GM18868 (cell line): ENCODE results near the gene HIF3A.
"Not testable (repeated sequence)": the region's sequence is repeated elsewhere in the genome, so short reads cannot be mapped to it uniquely, and the experiment has no call there.

Source experiments
- ATAC-seq: cut with Tn5 transposase; IDR thresholded peaks from one replicate; pipeline ENCODE4 v1.9.1; 2021; ENCODE audit warnings: mild to moderate bottlenecking, moderate library complexity; ENCODE audit not compliant: unreplicated experiment

HIF3A gene

DNA sequence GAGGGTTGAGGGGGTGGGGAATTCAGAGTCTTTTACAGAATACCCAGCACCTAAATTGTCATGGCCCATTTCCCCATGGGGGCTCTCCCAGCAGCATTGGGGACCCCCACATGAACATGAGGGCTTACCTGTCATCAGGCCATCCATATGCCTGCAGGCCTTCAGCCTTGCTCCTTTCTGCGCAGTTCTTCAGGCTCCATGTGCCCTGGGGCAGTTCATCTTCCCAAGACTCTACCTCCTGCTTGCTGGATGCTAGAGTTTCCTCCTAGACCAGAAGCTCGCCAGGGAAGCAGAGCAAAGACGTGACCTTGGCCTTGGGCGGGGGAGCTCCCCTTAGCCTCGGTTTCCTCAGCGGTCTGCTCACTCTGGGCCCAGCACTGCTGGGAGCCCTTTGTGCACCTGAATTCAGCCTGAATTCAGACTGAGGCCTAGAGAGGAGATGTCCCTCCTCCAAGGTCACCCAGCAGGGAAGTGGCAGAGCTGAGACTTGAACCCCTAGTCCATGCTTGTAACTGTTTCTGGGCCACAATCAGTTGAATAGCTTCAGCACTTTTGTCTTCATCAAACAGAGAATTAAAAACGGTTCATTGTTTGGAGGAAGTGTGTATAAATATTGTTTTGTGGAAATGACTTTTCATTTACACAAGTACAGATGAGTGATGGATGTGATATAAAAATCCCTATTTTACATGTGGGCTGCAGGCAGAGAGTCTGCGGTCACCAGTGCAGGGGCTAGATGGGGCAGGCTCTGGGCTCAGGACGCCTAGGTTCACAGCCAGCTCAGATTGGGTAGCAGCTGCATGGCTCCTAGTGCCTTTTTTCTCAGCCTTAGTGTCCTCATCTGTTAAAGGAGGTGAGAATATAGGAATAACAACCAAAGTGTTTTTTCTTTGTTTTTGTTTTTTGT, 59.6 kb downstream of the HIF3A start:
- no peak for ATAC-seq

DNA sequence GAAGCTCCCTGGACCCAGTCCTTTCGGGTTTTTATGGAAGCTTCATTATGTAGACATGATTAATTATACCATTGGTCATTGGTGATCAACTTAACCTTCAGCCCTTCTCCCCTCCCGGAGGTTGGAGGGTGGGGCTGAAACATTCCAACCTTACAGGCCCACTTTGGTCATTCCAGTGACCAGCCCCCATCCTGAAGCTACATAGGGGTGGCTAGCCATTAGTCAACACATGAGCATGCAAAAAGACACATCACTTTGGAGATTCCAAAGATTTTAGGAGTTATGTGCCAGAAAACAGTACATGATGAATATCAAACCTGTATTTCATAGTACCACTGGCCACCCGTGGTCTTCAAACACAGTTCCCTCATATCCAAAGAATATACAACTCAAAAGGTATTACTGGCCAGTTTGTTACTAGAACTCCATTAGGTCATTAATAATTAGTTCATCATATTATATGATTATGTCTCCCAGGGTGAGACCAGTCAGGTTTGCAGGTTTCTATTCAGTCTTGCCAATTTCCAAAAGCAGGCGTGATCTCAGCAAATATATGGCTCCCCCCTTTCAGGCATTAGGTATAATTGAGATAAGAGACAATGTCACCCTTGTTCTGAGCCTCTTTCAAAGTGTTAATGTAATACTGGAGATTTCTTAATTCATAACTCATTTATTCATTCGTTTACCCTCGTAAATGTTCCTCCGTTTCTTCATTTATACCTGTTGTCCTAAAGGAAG, 61.2 kb downstream of the HIF3A start:
- ATAC-seq, result no peak

DNA sequence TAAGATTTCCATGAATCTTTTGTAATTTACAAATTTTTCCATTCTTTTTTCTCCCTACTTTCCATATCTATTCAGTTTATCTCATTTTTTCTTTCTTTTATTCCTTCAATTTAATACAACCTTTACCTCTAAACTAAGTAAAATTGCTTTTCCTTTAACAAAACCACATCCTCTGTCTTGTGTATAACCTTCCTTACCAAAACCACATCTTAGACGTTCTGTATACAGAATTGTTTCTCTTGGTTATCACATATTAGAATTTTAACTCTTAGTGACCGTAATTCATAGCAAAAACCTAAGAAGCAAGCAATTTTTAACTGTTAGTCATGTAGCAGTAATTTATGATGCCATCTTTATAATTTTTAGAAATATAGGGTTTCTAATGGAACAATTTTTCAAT, 65.1 kb downstream of the HIF3A start:
- ATAC-seq, result no peak

DNA sequence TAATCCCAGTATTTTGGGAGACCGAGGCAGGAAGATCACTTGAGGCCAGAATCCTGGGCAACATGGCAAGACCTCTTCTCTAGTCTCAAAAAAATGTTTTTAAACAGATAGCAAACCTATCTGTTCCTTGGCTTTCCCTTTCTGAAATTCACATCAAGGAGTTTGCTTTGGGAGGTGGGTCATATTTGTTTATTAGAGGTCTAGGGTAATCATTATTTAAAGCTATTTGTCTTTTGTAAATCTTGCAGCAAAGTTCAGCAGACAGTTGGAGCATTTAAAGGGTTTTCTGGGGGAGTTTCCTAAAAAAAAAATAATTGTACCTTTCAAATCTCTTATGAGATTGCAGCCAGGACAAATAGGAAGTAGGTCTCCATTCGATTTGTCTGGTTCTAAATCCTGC, 67.5 kb downstream of the HIF3A start:
- ATAC-seq, result no peak

DNA sequence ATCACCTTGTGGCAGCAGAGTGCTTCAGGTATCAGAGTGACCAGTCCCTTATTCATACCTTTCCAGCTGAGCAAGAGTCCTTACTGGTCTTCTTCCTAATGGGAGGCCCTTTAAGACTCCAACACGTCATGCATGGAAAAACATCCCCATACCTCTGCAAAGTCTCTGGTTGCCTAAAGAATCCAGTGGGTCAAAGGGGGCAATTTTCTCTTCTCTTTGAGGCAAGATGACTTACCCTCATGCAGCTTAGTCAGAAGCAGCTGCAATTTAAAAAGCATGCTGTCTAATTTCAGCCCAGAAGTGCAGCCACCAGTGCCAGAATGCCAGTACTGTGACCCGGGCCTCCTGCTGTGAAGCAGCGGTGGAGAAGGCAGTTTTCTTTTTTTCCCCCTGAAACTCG, 68.7 kb downstream of the HIF3A start:
- ATAC-seq, result no peak

DNA sequence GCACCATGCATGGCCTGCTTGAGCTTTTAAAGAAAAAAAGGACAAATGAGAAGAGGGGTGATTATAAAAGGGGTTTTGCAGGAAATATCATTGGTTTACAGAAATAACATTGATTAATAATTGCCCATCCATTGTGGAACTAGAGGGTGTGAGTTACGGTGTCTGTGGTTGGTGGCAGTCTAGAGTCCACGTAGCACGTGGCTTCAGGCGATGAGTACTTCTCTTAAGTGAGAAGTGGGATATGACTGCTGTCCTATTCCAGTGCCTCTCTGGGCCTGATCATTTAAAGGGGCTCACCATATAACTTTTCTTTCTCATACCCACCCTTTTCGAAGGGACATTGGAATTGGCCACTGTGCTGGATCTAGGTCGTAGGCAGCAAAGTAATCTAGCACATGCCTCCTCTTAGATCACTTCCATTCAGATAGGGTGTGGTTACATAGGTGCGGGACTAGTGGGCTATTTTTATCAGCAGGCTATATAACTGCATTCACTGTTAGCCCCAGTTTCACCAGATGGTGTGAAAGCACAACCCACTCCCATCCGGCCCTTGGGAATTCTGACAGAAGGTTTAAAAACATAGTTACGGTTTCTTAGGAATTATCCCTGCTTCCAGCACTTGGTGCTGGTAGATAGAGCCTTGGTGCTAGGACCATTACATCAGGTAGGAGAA, 69.9 kb downstream of the HIF3A start:
- no peak for ATAC-seq

DNA sequence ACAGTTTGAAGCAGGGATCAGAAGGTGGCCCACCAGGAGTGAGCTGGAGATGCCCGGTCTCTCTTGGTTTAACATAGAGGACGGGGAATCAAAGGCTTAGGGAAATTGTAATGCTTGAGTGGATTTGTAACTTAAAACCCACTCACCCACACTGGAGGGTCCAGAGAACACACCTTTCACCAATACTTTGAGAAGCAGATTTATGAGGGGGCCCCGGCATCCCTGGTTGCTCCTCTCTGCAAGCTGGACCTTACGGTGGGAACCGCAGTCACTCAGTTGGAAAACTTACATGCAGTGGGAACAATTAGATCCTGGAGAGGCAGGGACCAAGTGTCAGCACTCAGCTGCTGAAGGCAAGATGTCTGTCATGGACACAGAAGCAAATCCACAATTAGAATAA, 70.6 kb downstream of the HIF3A start:
- ATAC-seq, result no peak

DNA sequence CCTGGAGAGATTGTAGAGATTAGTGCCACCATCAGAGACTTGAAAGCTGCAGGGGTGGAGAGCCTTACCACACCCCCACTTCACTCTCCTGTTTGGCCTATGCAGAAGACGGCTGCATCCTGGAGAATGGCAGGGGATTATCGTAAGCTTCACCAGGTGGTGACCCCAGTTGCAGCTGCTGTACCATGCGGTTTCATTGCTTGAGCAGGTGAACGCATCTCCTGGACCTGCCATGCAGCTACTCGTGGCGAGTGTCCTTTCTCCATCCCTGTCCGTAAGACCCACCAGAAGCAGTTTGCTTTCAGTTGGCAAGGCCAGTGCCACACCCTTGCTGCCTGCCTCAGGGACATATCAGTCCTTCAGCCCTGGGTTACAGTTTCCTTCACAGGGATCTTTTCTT, 71.3 kb downstream of the HIF3A start:
- ATAC-seq, result no peak

DNA sequence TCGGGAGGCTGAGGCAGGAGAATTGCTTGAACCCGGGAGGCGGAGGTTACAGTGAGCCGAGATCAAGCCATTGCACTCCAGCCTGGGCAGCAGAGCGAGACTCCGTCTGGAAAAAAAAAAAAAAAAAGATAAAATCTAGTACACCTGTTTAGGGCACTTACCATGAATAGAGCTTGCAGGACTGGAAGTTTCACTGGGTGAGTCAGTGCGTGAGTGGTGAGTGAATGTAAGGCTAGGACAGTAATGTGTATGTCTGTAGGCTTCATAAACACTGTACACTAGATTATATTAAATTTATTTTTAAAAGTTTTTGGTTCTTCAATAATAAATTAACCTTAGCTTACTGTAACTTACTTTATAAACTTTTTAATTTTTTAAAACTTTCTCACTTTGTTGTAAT, 73.0 kb downstream of the HIF3A start:
- ATAC-seq, result no peak

DNA sequence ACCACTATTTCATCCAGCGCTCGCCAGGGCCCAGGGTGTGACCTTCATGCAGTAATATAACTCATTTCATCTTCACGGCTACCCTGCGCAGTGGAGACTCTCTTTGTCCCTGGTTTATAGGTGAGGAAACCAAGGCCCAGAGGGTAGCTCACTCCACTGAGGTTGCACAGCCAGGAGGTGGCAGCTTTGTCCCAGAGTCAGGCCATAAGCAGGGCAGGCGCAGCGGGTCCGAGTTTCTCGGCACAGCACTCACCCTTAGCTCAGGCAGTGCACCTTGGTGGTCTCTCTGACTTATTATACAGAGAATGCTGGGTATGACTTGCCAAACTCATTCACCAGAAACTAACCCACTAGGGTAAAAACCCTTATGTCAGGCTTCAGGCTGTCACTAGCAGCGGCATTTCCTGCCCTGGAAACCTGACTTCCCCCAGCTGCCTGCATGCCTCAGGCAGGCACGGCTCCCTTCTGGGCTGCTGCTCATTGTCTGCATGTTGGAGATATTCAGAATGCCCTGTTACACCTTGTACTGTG, 74.6 kb downstream of the HIF3A start:
- ATAC-seq, result no peak

DNA sequence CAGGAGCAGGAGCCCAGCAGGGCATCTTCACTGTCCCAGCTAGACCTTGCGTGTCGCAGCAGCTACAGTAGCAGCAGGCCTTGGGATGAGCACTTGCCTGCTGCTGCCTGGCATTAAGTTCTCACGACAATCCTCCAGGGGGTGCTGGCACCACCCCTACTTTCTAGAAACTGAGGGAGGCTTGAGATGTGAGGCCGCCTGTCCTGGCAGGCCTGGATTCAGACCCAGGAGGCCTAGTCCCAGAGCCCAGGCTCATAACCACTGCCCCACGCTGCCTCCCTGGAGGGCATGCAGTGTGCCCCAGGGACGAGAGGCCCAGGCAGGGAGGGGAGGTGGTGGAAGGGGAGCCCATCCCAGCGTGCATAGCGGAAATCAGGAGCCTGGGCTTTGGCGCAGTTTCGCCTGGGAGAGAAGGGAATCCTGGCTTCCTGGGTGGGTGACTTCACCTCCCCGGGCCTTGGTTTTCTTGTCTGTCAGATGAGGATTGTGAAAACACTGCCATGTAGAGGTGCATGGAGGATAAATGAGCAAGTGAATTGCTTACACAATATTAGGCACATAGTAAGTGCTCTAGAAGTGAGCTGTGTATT, 76.2 kb downstream of the HIF3A start:
- no peak for ATAC-seq

DNA sequence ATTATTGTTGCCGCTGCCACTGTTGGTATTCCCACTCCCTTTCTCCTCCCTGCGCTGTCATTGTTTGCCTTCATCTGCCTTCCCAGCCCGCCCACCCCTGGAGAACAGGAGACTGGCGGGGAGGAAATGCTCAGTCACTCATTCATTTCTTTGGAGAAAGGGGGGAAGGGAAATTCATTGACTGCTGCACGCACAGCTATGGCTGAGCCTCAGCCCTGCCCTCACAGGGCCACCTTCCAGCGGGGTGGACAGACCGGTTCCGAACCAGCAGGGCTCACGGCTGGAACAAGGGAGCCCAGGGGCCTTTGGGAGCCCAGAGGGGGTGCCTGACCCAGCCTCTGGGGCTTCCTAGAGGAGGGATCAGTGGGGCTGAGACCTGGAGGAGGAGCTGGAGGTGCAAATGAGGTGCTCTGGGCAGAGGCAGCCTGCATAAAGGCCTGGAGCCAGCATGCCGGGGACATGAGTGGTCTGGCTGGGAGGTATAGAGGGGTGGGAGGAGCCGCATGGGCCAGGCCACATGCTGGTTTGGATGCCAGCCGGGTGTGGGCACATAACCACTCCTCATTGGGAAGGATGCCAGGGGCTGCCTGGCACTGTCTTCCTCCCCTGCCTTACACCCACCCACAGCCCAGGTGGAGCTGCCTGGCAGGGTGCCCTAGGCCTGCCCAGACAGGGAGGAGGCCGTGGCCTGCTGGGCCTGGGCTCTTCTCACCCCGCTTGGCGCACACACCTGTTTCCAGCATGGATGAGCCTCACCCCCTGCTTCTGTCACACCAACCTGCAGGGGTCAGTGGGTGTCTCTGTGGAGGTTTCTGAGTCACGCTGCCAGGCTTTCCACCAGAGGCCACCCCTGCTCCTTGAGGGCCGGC, 76.9 kb downstream of the HIF3A start:
- ATAC-seq, result no peak

DNA sequence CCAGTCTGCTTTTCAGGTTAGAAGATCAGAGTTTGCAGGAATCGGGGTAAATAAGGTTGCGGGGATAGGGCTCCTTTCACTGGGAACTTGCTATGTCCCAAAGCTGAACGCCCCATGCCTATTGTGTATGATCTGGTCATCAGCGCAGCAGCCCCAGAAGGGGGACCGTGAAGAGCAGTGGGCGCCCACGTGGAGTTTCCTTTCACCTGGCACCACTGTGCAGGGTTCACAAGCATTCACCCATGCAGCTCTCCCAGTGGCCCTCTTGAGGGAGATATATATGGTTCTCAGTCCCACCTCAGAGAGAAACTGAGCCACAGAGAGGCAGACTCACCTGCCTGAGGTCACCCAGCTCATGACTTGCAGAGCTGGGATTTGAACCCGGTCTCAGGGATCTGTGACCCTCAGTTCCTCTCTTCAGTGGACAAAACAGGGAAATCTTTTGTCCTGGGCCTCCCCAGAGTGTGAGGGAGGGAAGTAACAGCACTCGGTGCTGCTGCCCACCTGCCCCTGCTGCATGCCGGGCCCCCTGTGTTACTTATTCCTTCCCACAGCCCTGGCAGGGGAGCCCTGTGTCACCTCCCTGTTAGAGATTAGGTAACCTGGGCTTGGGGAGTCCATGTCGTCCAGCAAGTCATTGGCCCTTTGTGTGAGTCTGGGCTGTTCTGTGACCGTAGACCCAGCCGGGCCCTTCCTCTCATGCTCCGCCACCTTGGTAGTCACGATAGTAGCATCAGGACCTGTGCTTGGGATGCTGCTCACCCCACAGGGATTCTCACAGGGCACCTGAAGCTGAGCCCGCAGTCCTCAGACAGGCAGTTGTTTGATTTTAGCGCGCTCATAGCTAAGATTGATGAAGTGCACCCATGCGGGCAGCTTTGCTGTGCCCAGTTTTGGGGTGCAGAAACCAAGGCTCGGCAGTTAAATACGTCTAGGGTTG, 78.0 kb downstream of the HIF3A start:
- no peak for ATAC-seq

DNA sequence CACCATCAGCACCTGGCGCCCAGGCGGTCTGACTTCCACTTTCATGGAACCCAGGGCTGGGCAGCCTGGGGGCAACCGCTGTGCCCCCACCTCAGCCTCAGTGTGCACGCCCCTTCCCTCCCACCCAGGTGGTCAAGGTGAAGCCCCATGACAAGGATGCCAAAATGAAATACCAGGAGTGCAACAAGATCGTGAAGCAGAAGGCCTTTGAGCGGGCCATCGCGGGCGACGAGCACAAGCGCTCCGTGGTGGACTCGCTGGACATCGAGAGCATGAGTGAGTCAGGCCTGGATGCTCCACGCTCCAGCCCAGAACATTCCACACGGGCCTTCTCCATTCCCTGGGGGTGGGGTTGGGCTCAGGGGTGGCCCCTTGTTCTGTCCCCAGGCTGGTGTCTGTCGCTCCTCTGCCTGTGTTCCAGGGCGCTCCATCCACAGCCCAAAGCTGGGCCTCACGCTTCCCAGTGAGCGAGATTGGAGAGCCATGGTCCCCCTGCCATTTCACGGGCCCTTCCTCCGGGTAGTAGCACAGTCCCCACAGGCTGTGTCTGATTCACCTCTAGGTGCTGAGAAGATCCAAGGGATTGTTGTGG, 78.7 kb downstream of the HIF3A start:
- not testable (repeated sequence) for ATAC-seq

DNA sequence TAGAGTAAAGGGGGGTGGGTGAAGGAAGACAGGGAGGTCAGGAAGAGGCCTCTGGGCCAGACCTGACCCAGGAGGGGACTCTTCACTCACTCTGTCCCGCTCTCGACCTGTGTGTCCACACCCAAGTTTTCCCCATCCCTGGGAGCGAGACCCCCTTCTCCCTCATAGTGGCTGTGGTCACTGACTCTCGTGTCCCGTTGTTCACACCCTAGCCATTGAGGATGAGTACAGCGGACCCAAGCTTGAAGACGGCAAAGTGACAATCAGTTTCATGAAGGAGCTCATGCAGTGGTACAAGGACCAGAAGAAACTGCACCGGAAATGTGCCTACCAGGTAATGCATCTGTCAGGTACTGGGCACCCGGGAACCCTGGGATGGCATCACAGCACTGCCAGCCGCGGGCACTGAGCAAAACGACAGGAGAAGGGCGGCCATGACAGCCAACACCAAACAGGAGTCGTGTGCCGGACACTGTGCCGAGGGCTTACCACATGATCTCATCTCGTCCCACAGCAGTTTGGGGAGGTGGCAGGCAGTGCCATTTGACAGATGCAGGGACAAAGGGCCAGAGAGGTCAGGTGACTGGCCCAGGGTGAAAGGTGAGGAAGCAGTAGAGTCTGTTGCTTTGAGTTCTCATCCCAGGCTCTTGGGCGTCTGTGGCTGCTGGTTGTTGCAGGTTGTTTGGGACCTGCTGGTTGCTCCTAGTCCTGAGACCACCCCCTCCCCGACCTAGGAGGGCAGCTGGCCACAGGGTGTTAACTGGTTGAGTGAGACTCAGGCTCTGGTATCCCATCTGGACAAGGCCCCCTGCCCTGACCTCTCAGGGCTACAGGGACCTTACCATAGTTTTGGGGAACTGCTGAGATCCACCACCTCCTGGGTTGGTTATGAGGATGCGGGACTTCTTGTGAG, 79.7 kb downstream of the HIF3A start:
- ATAC-seq, result no peak

DNA sequence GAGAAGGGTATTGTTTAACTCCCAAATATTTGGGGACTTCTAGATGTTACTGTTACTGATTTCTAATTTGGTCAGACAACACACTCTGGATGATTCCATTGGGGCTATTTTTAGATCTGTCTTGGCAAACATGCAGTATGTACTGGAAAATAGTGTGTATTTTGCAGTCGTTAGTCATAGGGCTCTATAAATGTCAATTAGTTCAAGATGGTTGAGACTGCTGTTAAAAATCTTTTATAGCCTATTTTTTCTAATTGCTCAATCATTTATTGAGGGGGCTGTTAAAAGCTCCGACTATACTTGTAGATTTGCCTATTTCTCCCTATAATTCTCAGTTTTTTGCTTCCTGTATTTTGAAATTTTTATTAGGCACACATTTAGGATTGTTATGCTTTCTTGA, 81.4 kb downstream of the HIF3A start:
- no peak for ATAC-seq

DNA sequence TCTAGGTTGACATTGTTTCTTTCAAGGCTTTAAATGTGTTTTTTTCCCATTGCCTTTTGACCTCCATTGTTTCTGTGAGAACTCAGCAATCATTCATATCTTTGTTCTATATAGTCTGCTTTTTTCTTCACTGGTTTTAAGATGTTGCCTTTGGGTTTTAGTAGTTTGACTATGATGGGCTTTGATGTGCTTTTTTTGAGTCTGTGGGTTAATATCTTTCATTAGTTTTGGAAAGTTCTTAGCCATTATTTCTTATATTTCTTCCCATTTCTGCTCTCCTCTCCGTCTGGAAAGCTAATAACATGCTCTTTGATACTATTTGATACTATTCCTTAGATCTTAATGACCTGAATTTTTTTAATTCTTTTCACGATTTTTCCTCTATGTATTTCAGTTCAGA, 83.8 kb downstream of the HIF3A start:
- ATAC-seq, result no peak

DNA sequence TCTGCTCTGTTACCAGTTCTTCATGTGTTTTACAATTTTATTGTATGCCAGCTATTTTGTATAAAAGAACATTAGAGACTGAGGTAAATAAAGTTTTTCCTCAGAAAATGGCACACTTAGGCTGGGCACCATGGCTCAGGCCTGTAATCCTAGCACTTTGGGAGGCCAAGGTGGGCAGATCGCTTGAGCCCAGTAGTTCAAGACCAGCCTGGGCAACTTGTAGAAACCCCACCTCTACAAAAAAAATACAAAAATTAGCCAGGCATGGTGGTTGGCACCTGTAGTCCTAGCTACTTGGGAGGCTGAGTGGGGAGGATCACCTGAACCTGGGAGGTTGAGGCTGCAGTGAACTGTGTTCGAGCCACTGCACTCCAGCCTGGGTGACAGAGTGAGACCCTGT, 84.5 kb downstream of the HIF3A start:
- ATAC-seq, result no peak
